ENCODE results near the gene DUSP14. TPM values are rescaled to one million over a fixed set of nuclear protein-coding genes. Genes with fewer than 3 reads are reported as not detected.

The DUSP14 gene
- total and polyA plus RNA-seq, 2 of the 13 experiments (the other 11 are each of a cell fraction or from before 2014, with no cell fraction given), result 33.5 to 39.8 TPM

DNA sequence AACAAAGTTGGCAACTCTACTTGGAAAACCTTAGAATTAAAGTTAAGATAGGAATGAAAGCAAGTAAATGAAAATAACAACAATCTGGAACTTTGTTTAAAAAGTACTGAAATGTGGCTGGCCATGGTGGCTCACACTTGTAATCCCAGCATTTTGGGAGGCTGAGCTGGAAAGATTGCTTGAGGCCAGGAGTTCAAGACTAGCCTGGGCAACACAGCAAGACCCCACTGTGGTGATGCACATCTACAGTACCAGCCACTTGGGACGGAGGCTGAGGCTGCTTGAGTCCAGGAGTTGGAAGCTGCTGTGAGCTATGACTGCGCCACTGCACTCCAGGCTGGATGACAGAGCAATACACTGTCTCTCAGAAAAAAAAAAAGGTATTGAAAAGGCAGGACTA is 67.8 kb downstream of the DUSP14 start:
- BruUV-seq (replicated peaks), result no TSS peak
- Histone ChIP-seq H2AFZ (ENCODE audit: low read length) (no peak overlapping the region), H3K27me3 (ENCODE audit: control insufficient read depth in 1 of 2, insufficient read depth in 2 of 2, low read length in 2 of 2) (no peaks in the 10 kb centered on the region), H3K4me3 (replicated peaks in 1 of 3; ENCODE audit: insufficient read depth in 1 of 3, low read depth in 2 of 3, low read length in 3 of 3) (no peak overlapping the region), H3K4me2 (ENCODE audit: low read depth, low read length) (no peak overlapping the region), H3K27ac (ENCODE audit: extremely low read length, insufficient read depth, low read length) (no peak overlapping the region), H3K4me1 (ENCODE audit: insufficient read depth, low read length) (no peaks in the 10 kb centered on the region), H3K9me3 (ENCODE audit: low read length) (no peaks in the 10 kb centered on the region), H3K79me2 (ENCODE audit: insufficient read depth, low read length) (no peaks in the 10 kb centered on the region), H3K9ac (ENCODE audit: insufficient read depth, low read depth, low read length) (no peak overlapping the region), H3K36me3 (replicated peaks in 1 of 2; ENCODE audit: control insufficient read depth in 1 of 2, insufficient read depth in 2 of 2, low read length in 2 of 2) (peaks cover 12 to 45% of the 10 kb centered on the region in 2 experiments), H4K20me1 (ENCODE audit: insufficient read depth, low read length) (no peaks in the 10 kb centered on the region)
- WGBS (ENCODE audit: low lambda C conversion rate), result 92% methylated on average over 2 of the region's 2 CpGs
- in situ Hi-C loops (cut with HindIII; ENCODE audit: extremely low pct_ligation_motif_present, low pct_unique_long_range_greater_than_20kb), result no loop called here
- ChIA-PET POLR2A (no interaction called here), CTCF (ENCODE audit: low intra/inter-chr PET ratio, low total read pairs) (no interaction called here)
- ATAC-seq (no peak), DNase-seq (ENCODE audit: low spot score) (no peak), FAIRE-seq (no peak)
- TF ChIP-seq ZNF121 (CRISPR knock-in tag; IDR thresholded peaks at IDR 0.05) (peak; percentile 66), DR1 (CRISPR knock-in tag; IDR thresholded peaks at IDR 0.05) (no peak)
- intact Hi-C loops (cut with micrococcal nuclease; ENCODE audit: unreplicated experiment), result no loop called here

DNA sequence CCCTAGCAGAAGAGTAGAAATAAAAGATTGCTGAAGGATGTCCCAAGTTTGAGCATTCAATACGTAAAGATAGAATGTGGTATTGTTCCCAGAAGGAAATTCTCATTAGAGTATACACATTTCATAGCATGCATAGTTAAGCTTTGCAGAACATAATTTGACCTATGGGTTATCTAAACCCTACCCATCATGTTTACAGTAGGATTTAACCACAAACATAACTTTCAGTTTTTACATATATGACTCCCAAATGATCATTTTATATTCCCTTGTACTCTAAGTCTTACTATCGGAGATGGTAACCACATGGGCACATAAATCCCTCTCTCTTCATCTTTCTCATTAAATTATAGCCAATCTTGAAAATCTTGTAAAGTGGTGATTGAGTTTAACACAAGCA is 68.6 kb downstream of the DUSP14 start:
- Histone ChIP-seq H3K27me3 (ENCODE audit: control insufficient read depth in 1 of 2, insufficient read depth in 2 of 2, low read length in 2 of 2) (no peaks in the 10 kb centered on the region), H4K20me1 (ENCODE audit: insufficient read depth, low read length) (no peaks in the 10 kb centered on the region), H3K36me3 (replicated peaks in 1 of 2; ENCODE audit: control insufficient read depth in 1 of 2, insufficient read depth in 2 of 2, low read length in 2 of 2) (peaks cover 8 to 40% of the 10 kb centered on the region in 2 experiments), H3K9ac (ENCODE audit: insufficient read depth, low read depth, low read length) (no peak overlapping the region), H3K79me2 (ENCODE audit: insufficient read depth, low read length) (no peaks in the 10 kb centered on the region), H3K4me3 (replicated peaks in 1 of 3; ENCODE audit: insufficient read depth in 1 of 3, low read depth in 2 of 3, low read length in 3 of 3) (no peak overlapping the region), H3K27ac (ENCODE audit: extremely low read length, insufficient read depth, low read length) (no peak overlapping the region), H3K4me1 (ENCODE audit: insufficient read depth, low read length) (no peaks in the 10 kb centered on the region), H2AFZ (ENCODE audit: low read length) (no peak overlapping the region), H3K9me3 (ENCODE audit: low read length) (no peaks in the 10 kb centered on the region), H3K4me2 (ENCODE audit: low read depth, low read length) (no peak overlapping the region)
- intact Hi-C loops (cut with micrococcal nuclease; ENCODE audit: unreplicated experiment), result no loop called here
- no peak for FAIRE-seq
- ATAC-seq, result no peak
- in situ Hi-C loops (cut with HindIII; ENCODE audit: extremely low pct_ligation_motif_present, low pct_unique_long_range_greater_than_20kb), result no loop called here
- DNase-seq (ENCODE audit: low spot score), result no peak
- ChIA-PET POLR2A (no interaction called here), CTCF (ENCODE audit: low intra/inter-chr PET ratio, low total read pairs) (no interaction called here)
- BruUV-seq (replicated peaks), result no TSS peak
- TF ChIP-seq, protein P1, sequence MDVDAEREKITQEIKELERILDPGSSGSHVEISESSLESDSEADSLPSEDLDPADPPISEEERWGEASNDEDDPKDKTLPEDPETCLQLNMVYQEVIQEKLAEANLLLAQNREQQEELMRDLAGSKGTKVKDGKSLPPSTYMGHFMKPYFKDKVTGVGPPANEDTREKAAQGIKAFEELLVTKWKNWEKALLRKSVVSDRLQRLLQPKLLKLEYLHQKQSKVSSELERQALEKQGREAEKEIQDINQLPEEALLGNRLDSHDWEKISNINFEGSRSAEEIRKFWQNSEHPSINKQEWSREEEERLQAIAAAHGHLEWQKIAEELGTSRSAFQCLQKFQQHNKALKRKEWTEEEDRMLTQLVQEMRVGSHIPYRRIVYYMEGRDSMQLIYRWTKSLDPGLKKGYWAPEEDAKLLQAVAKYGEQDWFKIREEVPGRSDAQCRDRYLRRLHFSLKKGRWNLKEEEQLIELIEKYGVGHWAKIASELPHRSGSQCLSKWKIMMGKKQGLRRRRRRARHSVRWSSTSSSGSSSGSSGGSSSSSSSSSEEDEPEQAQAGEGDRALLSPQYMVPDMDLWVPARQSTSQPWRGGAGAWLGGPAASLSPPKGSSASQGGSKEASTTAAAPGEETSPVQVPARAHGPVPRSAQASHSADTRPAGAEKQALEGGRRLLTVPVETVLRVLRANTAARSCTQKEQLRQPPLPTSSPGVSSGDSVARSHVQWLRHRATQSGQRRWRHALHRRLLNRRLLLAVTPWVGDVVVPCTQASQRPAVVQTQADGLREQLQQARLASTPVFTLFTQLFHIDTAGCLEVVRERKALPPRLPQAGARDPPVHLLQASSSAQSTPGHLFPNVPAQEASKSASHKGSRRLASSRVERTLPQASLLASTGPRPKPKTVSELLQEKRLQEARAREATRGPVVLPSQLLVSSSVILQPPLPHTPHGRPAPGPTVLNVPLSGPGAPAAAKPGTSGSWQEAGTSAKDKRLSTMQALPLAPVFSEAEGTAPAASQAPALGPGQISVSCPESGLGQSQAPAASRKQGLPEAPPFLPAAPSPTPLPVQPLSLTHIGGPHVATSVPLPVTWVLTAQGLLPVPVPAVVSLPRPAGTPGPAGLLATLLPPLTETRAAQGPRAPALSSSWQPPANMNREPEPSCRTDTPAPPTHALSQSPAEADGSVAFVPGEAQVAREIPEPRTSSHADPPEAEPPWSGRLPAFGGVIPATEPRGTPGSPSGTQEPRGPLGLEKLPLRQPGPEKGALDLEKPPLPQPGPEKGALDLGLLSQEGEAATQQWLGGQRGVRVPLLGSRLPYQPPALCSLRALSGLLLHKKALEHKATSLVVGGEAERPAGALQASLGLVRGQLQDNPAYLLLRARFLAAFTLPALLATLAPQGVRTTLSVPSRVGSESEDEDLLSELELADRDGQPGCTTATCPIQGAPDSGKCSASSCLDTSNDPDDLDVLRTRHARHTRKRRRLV (CRISPR knock-in tag; IDR thresholded peaks at IDR 0.05), result no peak
- TF ChIP-seq ASH2L (IDR thresholded peaks at IDR 0.05; ENCODE audit: insufficient read length, low read depth, low read length) (no peak), EHMT2 (IDR thresholded peaks at IDR 0.05; ENCODE audit: borderline replicate concordance, low read depth, low read length) (no peak), GTF2F1 (IDR thresholded peaks at IDR 0.05; ENCODE audit: low read length) (no peak), ZZZ3 (CRISPR knock-in tag; IDR thresholded peaks at IDR 0.05; ENCODE audit: borderline replicate concordance) (no peak), ARNT (IDR thresholded peaks at IDR 0.05) (no peak), SIX4 (CRISPR knock-in tag; IDR thresholded peaks at IDR 0.05) (no peak), RCOR2 (CRISPR knock-in tag; IDR thresholded peaks at IDR 0.05) (no peak), ZFP36L2 (CRISPR knock-in tag; IDR thresholded peaks at IDR 0.05) (no peak), KLF13 (CRISPR knock-in tag; IDR thresholded peaks at IDR 0.05) (no peak), MAFG (CRISPR knock-in tag; IDR thresholded peaks at IDR 0.05) (no peak), POLR2AphosphoS5 (IDR thresholded peaks at IDR 0.05; ENCODE audit: low read depth, low read length) (no peak), NFE2L2 (IDR thresholded peaks at IDR 0.05; ENCODE audit: low read length) (no peak)
- WGBS (ENCODE audit: low lambda C conversion rate), result 96% methylated on average over 2 of the region's 2 CpGs

All from HepG2 (cell line).